Measurements from ENCODE around the gene WLS. TPM values are rescaled to one million over a fixed set of nuclear protein-coding genes. Genes with fewer than 3 reads are reported as not detected.
A peak's percentile ranks its signal among the peaks of the same experiment; 100 is the strongest.

Gene WLS
- total and polyA plus RNA-seq, 12 donors, result 31.7 to 123 (median 101) TPM

DNA sequence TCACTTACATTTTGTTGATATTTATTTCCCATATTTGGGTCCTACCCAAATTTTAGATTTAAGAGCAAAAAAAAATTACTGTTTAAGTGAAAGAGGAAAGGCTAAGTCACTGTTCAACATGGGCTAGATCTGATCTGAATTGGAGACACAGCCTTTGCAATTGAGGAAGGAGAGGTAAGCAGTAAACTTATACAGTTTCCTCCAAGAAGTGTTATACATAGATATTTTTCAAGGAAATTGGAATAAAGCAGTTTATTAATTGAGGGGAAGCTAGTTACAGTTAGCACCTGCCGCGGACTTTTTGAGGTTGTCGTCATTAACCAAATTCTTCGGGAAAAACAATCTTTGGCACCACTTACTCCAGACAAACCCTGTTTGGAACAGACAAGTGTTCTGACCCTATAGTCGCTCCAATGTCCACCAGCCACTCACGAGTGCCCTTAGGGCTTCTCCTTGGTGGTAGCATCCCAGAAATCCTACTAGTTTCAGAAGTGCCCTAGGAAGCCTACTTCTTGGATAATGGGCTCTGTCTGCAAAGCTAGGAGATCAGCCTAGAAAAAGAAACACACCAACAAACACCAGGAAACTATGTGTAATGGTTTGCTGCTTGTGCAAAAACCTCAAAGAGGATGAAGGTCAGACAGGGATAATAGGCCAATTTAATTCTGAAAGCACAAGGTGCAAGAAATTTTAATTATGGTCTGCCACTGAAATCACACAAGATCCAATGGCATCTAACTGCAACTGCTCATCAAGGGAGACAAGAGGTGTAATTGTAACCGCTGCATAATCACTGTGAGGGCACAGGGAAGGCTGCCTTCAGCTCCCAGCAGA, 2.5 kb downstream of the WLS start:
- Histone ChIP-seq H3K36me3 (peaks cover 0 to 5% (median 0%) of the 10 kb centered on the region in 9 donors), H3K27ac (peak overlapping the region in 8 of 10 donors; percentile 13 to 87 (median 86)), H3K9me3 (no peaks in the 10 kb centered on the region), H3K27me3 (peaks cover 0 to 13% (median 0%) of the 10 kb centered on the region in 7 donors), H3K4me3 (peak overlapping the region in 7 of 10 donors; percentile 72 to 91 (median 87)), H3K4me1 (peaks cover 0 to 39% (median 27%) of the 10 kb centered on the region in 9 donors)
- WGBS, 2 donors, result 46 to 52% methylated on average over 7 of the region's 7 CpGs
- TF ChIP-seq, protein P1, sequence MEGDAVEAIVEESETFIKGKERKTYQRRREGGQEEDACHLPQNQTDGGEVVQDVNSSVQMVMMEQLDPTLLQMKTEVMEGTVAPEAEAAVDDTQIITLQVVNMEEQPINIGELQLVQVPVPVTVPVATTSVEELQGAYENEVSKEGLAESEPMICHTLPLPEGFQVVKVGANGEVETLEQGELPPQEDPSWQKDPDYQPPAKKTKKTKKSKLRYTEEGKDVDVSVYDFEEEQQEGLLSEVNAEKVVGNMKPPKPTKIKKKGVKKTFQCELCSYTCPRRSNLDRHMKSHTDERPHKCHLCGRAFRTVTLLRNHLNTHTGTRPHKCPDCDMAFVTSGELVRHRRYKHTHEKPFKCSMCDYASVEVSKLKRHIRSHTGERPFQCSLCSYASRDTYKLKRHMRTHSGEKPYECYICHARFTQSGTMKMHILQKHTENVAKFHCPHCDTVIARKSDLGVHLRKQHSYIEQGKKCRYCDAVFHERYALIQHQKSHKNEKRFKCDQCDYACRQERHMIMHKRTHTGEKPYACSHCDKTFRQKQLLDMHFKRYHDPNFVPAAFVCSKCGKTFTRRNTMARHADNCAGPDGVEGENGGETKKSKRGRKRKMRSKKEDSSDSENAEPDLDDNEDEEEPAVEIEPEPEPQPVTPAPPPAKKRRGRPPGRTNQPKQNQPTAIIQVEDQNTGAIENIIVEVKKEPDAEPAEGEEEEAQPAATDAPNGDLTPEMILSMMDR (IDR thresholded peaks at IDR 0.05), result no peak
- DNase-seq (no peak), ATAC-seq (no peak)
- intact Hi-C loops (cut with DNase I), result loop anchor here in 8 of 10 donors (2.0 to 10.0 kb wide), 16 partner anchors 38 to 383 kb away; no protein-coding TSS in a partner anchor

DNA sequence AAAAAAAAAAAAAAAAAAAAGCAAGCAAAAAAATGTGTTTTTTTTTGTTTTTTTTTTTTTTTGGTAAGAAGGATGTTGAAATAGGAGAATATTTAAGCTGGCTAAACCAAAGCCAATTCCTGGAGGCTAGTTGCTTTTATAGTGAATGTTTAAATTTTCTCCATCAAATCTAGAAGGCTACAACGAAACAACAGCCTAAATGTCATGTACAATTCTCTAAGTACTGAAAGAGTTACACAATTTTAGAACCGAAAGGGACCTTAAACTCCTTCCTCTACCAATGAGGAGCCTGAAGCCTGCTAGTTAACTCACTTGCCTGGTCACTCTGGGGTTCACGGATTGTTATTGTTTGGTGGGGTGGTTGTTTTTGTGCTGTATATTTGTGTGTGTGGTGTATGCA, 3.5 kb downstream of the WLS start:
- H3K27me3 ChIP-seq, result peaks cover 0 to 13% (median 0%) of the 10 kb centered on the region in 7 donors
- H3K27ac ChIP-seq, result peak overlapping the region in 9 of 10 donors; percentile 9 to 87 (median 53)
- no peak for DNase-seq
- ATAC-seq, result no peak
- TF ChIP-seq, protein P1 (IDR thresholded peaks at IDR 0.05), result no peak
- intact Hi-C loops (cut with DNase I), result loop anchor here in 1 of 10 donors (2.0 to 10.0 kb wide), 2 partner anchors 56 to 84 kb away; no protein-coding TSS in a partner anchor
- H3K4me3 ChIP-seq, result peak overlapping the region in 5 of 10 donors; percentile 76 to 91 (median 87)
- peaks cover 0 to 5% (median 0%) of the 10 kb centered on the region in 9 donors for H3K36me3 ChIP-seq
- H3K4me1 ChIP-seq, result peaks cover 0 to 49% (median 34%) of the 10 kb centered on the region in 9 donors
- whole genome bisulfite sequencing, 2 donors, result 30 to 33% methylated on average over 3 of the region's 3 CpGs
- H3K9me3 ChIP-seq, result no peaks in the 10 kb centered on the region

DNA sequence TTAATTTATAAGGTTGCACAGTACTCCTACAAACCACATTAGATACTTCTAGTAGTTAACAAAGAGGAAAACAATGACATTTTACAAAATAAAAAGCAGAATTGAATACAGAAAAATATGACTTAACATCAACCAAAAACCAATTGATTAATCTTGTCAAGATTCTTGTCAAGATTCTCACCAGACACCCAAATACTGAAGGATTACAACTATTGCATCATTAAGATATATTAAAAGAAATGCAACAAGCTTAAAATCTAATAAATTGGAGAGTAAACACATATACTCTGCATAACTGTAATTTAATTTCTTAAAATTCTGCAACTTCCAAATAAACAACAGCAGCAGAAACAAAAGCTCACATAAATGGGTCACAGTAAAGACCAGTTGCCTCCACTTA, 4.7 kb downstream of the WLS start:
- TF ChIP-seq, protein P1 (IDR thresholded peaks at IDR 0.05), result no peak
- no peak for ATAC-seq
- H3K9me3 ChIP-seq, result no peaks in the 10 kb centered on the region
- DNase-seq, result no peak
- H3K27ac ChIP-seq, result no peak overlapping the region
- peaks cover 0 to 13% (median 0%) of the 10 kb centered on the region in 7 donors for H3K27me3 ChIP-seq
- no peak overlapping the region for H3K4me3 ChIP-seq
- H3K36me3 ChIP-seq, result peaks cover 0 to 5% (median 0%) of the 10 kb centered on the region in 9 donors
- intact Hi-C loops (cut with DNase I), result loop anchor here in 1 of 10 donors (10.0 kb wide), 1 partner anchor 83 kb away; no protein-coding TSS in a partner anchor
- H3K4me1 ChIP-seq, result peaks cover 0 to 51% (median 38%) of the 10 kb centered on the region in 9 donors

DNA sequence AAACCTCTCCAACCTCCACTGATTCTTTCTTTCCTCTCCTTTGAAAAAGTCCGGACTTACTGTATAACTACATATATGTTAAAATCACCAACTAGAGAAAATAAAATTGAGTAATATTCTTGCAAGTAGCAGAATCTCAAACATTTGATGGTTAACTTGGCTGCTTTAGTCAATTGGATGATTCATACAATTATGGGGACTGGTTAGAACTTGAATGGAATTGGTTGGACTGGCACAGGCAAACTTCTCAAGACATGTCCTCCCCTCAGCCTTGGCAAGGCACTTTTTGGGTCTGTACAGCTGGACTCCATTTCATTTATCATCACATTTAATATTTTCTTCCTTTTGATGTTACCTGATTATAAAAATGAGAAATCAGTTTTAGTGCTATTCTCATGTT, 6.5 kb downstream of the WLS start:
- peaks cover 0 to 5% (median 0%) of the 10 kb centered on the region in 9 donors for H3K36me3 ChIP-seq
- H3K4me1 ChIP-seq, result peaks cover 0 to 67% (median 47%) of the 10 kb centered on the region in 9 donors
- peaks cover 0 to 7% (median 0%) of the 10 kb centered on the region in 7 donors for H3K27me3 ChIP-seq
- no peaks in the 10 kb centered on the region for H3K9me3 ChIP-seq
- intact Hi-C loops (cut with DNase I), result loop anchor here in 1 of 10 donors (10.0 kb wide), 1 partner anchor 81 kb away; no protein-coding TSS in a partner anchor
- H3K27ac ChIP-seq, result no peak overlapping the region
- ATAC-seq (no peak), DNase-seq (no peak)
- TF ChIP-seq, protein P1 (IDR thresholded peaks at IDR 0.05), result no peak
- 97% methylated on average over 1 of the region's 1 CpG for WGBS, 2 donors
- no peak overlapping the region for H3K4me3 ChIP-seq
